AG04450 (cell line): Measurements from ENCODE around the gene COL7A1. TPM values are rescaled to one million over a fixed set of nuclear protein-coding genes. Genes with fewer than 3 reads are reported as not detected.
A peak's percentile ranks its signal among the peaks of the same experiment; 100 is the strongest.

ENCODE experiments used
- CTCF ChIA-PET: fragments of 300-600, 350-600 bp; formaldehyde crosslinking; extraction: SDS; loops from one replicate; lab custom pipeline; 2022; ENCODE audit warnings: antibody characterized with exemption, inconsistent platforms; lab: Charles Lee
- POLR2A ChIA-PET: fragments of 350-600 bp; formaldehyde crosslinking; extraction: SDS; loops from one replicate; lab custom pipeline; 2021; ENCODE audit warnings: antibody characterized with exemption, inconsistent platforms; lab: Yijun Ruan, JAX
- DNase-seq: peaks from one replicate; pipeline ENCODE4 v3.0.0-alpha.2; 2011; ENCODE audit warnings: low read depth, low spot score
- H3K27ac ChIP-seq: one replicate; pipeline ENCODE4 v1.5.1; 2012; ENCODE audit warnings: low read depth, low read length, control low read depth
- H3K27me3 ChIP-seq: one replicate; pipeline ENCODE4 v1.6.0; 2012; ENCODE audit warnings: low read length; ENCODE audit not compliant: control insufficient read depth, insufficient read depth
- H3K4me3 ChIP-seq: 2 replicates; pipeline ENCODE4 v1.5.1; 2011; ENCODE audit warnings: mild to moderate bottlenecking, low read depth, low read length, control low read depth
- H3K9me3 ChIP-seq: 2 replicates; pipeline ENCODE4 v1.5.1; 2012; ENCODE audit warnings: low read length; ENCODE audit not compliant: control insufficient read depth, insufficient read depth
- polyA minus RNA-seq: library from RNA; depleted of rRNA, polyadenylated mRNA; stranded (reverse); fragments of >200 nt; gene quantifications from 2 replicates; pipeline ENCODE4 v1.2.3, GENCODE V29; 2011; rRNA and poly(A)+ RNA removed
- polyA plus RNA-seq: library from polyadenylated mRNA; depleted of rRNA; stranded (reverse); fragments of >200 nt; gene quantifications from 2 replicates; pipeline ENCODE4 v1.2.3, GENCODE V29; 2011; rRNA removed
- TF ChIP-seq, protein P1 (sequence below): IDR thresholded peaks from 2 replicates; pipeline ENCODE4 v1.5.1; 2011; ENCODE audit warnings: low read depth, low read length, control low read depth, inconsistent platforms

Gene COL7A1
- polyA plus RNA-seq: 19.8 and 25.8 TPM in 2 replicates
- 20.9 and 32.6 TPM in 2 replicates for polyA minus RNA-seq

DNA sequence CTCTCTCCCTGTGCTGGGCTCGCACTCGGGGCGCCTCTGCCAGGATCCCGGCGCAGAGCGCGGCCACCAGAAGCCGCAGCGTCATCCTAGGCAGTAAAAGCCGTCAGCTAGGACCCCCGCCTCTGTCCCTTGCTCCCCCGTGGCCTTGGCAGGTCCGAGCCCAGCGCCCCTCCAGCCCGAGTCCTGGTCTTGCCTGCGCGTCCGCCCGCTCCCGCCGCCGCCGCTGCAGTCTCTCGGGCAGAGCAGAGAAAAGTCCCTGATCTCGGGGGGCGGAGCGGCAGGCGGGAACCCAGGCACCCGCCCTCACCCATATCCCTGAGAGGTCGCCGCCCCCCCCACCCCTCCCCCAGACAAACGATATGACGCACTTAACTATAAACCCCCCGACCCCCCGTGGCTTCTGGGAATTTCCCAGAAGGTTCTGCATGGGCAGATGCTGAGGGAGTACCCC, at the start of gene COL7A1:
TSS of gene COL7A1 (minus strand) at position 255 of the 451 bp plus-strand sequence. CDS start at position 85, 170 bp downstream.
- TF ChIP-seq, protein P1, sequence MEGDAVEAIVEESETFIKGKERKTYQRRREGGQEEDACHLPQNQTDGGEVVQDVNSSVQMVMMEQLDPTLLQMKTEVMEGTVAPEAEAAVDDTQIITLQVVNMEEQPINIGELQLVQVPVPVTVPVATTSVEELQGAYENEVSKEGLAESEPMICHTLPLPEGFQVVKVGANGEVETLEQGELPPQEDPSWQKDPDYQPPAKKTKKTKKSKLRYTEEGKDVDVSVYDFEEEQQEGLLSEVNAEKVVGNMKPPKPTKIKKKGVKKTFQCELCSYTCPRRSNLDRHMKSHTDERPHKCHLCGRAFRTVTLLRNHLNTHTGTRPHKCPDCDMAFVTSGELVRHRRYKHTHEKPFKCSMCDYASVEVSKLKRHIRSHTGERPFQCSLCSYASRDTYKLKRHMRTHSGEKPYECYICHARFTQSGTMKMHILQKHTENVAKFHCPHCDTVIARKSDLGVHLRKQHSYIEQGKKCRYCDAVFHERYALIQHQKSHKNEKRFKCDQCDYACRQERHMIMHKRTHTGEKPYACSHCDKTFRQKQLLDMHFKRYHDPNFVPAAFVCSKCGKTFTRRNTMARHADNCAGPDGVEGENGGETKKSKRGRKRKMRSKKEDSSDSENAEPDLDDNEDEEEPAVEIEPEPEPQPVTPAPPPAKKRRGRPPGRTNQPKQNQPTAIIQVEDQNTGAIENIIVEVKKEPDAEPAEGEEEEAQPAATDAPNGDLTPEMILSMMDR: no peak
- peak within 1 kb of the TSS; percentile 65 for H3K4me3 ChIP-seq
- no peak for DNase-seq
- H3K27ac ChIP-seq: peak within 1 kb of the TSS; percentile 99
- H3K9me3 ChIP-seq: no peaks in the 10 kb centered on the region; the same call in 1 of the 2 replicates
- no peaks in the 10 kb centered on the region for H3K27me3 ChIP-seq
- POLR2A ChIA-PET: no interaction called here
- CTCF ChIA-PET: no interaction called here

DNA sequence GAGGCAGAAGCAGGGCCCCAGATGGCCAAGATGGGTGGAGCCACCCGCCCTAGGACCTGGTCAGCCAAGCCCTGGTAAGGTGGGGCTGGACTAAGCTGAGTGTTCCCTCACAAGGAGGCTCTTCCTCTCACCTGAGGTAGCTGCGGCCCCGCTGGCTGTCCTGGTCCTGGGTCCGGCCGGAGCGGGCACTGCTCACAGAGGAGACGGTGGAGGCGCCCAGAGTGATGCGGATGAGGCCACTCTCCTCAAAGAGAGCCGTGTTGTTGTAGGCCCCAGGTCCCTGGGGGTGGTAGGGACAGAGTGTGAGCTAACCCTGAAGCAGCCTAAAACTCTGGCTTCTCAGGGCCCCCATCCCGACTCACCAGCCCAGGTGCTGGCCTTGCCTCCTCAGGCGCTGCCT, 47.5 kb upstream of the COL7A1 start:
- no peaks in the 10 kb centered on the region; the same call in 1 of the 2 replicates for H3K9me3 ChIP-seq
- no peak overlapping the region for H3K27ac ChIP-seq
- no peak overlapping the region for H3K4me3 ChIP-seq
- peaks cover 10% of the 10 kb centered on the region for H3K27me3 ChIP-seq
- no peak for DNase-seq
- ChIA-PET POLR2A (no interaction called here), CTCF (no interaction called here)
- TF ChIP-seq, protein P1: no peak

DNA sequence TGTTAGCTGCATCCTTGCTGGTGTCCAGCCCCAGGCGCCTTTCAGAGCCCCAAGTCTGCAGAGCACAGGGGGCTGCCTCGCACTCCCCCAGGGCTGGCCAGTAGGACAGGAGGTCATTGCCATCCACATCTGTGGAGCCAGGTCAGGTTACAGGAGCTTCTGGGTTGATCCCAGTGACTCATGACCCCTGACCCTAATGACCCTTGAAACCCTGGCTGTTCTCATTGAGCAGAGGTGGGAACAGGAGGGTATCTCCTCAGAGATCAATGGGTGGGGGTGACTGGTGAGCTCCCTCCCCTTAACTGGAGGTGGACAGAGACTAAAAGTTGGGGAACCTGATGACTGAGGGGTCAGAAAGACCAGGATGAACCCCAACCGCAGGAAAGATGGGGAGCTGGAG, 46.3 kb upstream of the COL7A1 start:
- ChIA-PET CTCF (no interaction called here), POLR2A (no interaction called here)
- Histone ChIP-seq H3K27ac (no peak overlapping the region), H3K4me3 (no peak overlapping the region), H3K27me3 (peaks cover 10% of the 10 kb centered on the region), H3K9me3 (no peaks in the 10 kb centered on the region; the same call in 1 of the 2 replicates)
- DNase-seq: no peak
- TF ChIP-seq, protein P1: no peak

DNA sequence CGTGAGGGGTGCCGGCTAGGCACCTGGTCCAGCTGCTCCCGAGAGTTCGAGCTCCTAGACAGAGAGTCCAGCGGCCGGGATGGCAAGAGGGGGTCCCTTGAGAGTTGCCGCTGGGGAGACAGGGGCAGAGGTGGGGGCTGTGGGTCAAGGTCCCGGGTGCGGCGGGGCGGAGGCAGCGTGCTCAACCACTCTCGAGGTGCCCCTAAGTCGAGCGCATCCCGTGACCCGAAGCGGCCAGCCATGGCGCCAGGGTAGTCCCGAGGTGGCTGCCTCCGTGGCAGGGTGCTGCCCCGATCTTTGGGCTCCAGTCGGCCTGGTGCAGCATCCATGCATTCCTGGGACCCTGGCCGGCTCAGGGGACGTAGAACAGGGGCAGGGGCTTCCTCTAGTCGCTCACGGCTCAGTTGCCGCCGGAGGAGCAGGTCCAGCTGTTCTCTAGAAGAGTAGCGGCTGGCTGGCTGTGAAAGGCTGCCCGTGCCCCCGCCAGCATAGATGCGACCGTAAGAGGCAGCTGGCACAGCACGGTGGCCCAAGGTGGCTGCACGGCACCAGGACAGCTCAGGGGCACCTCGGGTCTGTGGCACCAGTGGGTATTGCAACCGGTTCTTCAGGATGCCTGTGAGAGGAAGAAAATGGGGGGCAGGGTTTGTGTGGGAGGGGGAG, 44.9 kb upstream of the COL7A1 start:
- Histone ChIP-seq H3K27ac (no peak overlapping the region), H3K9me3 (peaks cover under 1% of the 10 kb centered on the region; the same call in 1 of the 2 replicates), H3K27me3 (peaks cover 10% of the 10 kb centered on the region), H3K4me3 (no peak overlapping the region)
- DNase-seq: no peak
- ChIA-PET CTCF (no interaction called here), POLR2A (interaction anchor here (0.6 kb wide), 1 partner anchor 21 kb away, joined by 3 read pairs; no protein-coding TSS in a partner anchor)
- TF ChIP-seq, protein P1: no peak

DNA sequence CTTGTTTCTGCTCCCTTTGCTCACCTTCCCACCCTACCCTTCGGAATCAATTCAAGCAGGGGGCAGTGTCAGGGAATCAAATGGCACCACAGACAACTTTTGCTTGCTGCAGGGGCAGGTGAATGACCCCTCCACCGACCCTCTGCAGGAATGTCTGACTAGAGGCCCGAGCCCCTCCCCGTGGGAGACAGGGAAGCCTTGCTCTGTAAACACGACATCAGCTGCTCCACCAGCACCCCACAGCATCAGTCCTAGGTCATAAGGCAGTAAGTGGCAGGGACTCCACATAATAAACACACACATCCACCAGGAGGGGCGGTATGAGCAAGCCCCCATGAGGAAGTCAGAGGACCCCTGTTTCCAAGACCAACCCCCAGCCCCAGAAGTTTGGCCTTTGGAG, 42.2 kb upstream of the COL7A1 start:
- ChIA-PET POLR2A (interaction anchor here (0.6 kb wide), 1 partner anchor 35 kb away, joined by 3 read pairs; no protein-coding TSS in a partner anchor), CTCF (no interaction called here)
- TF ChIP-seq, protein P1: no peak

More for the DNA sequence above, 42.2 kb upstream of the COL7A1 start:
- peaks cover 6% of the 10 kb centered on the region for H3K27me3 ChIP-seq
- no peak overlapping the region for H3K4me3 ChIP-seq
- peaks cover 3% of the 10 kb centered on the region; the same call in 1 of the 2 replicates for H3K9me3 ChIP-seq
- no peak overlapping the region for H3K27ac ChIP-seq
- no peak for DNase-seq
